GF-D8 (cell line): Measurements from ENCODE around the gene FOXD2.

Experiments used
- DNase-seq: peaks from one replicate; lab custom pipeline; 2025; lab: John Stamatoyannopoulos, UW

Gene FOXD2

DNA sequence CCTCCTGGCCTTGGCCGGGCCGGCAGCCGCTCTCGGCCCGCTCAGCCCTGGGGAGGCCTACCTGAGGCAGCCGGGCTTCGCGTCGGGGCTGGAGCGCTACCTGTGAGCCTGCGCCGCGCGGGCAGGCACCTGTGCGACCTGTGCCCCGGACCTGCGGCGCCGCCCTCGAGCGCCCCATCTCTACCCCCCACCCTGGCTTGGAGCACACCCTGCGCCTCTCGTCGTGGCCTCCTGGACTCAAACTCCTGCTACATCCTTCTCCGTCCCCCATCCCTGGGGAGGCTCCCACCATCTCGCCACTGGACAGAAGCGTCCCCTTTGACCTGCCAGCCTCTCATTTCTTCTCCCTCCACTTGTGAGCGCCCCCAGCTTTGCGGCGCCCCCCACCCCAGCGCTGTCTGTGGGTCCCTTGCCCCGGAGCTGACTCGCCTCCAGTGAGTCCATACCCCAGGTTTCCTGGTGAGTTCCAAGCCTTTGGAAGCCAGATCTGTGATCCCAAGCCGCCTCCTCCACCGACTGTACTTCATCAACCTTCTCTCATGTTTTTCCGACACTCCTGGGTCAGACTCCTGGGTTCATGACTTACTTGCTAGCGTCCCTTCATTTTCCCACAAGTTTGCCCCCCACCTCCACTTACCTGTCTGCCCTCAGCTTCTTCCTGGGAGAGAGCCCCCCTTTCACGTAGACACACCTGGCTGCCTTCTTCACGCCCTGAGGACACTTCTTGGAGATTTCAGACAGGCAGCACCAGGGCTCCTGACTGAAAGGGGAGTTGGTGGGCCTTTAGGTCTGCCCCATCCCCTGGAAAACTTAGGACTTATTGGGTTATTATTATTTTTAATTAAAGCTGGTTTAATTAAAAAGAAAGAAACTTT lies 20.4 kb upstream of the FOXD2 start:
- DNase-seq, result no peak

DNA sequence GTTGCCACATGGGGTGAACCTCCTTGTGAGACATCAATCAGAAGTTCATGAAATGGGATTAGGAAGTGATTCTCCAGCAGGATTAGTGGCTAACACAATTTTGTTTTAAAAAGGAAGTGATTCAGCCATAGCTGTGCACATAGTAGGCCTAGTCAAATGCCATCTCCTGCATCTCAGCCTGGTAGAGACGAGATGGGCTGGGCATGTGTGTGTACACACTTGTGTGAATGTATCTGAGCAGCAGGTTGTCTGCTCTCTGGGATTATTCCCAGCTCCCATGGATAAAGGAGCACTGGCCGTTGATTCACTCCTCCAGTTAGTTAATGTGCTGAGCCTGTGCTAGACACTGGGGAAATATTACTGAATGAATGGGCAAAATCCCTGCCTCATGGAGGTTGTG lies 19.7 kb upstream of the FOXD2 start:
- no peak for DNase-seq

DNA sequence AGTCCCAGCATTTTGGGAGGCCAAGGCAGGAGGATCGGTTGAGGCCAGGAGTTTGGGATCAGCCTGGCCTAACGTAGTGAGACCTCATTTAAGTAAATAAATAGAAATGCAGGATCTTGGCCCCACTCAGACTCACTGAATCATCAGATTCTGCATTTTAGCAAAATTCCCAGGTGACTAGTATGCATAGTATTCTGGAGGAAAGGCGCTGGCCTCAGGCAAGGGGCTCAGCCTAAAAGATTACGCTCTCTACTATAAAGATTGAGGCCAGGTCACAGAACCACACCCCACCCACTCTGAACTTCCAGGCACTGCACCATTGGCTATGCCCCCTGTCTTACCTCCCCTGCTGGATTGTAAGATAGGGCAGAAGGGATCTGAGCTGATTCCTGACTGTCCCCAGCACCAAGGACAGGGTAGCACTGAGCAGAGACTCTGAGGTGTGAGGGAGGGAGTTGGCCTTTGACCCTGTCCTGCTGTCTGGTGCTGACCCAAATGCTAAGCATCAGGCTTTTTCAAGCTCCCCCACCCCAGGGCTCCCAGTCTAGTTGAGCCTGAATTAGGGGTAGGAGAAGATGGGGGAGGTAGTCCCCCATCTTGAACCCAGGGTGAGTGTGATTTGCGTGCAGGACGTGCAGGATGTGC lies 19.0 kb upstream of the FOXD2 start:
- no peak for DNase-seq

DNA sequence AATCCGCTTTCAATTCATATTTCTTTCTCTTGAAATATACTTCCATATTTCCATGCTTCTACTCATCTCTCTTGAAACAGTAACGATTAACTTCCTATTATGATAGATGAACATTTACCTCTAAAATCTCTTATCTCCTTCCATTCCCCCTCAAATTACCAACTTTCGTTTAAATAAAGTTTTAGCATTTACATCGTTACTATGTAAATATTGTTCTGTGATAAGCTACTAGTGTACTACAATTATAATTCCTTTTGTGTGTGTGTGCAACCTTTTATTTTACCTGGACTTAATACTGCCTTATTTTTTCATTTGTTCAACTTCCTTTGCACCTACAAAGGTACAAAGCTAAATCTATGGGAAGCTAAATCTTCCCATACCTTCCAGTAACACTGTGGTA lies 17.3 kb upstream of the FOXD2 start:
- DNase-seq, result no peak

DNA sequence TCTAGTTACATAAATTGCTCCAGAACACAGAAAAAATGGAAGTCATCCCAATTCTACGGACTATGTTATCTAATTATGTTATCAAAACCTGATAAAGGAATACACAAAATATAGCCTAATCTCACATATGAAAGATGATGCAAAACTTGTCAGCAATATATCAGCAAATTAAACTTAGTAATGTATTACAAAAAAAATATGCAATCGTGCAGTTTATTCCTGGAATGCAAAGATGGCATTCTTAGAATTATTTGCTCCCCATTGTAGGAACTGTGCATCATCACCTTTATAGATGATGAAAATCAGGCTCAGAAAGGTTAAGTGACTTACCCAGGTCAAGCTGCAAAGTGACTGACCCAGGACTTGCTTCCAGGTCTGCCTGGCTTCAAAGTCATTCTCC lies 14.0 kb upstream of the FOXD2 start:
- no peak for DNase-seq

DNA sequence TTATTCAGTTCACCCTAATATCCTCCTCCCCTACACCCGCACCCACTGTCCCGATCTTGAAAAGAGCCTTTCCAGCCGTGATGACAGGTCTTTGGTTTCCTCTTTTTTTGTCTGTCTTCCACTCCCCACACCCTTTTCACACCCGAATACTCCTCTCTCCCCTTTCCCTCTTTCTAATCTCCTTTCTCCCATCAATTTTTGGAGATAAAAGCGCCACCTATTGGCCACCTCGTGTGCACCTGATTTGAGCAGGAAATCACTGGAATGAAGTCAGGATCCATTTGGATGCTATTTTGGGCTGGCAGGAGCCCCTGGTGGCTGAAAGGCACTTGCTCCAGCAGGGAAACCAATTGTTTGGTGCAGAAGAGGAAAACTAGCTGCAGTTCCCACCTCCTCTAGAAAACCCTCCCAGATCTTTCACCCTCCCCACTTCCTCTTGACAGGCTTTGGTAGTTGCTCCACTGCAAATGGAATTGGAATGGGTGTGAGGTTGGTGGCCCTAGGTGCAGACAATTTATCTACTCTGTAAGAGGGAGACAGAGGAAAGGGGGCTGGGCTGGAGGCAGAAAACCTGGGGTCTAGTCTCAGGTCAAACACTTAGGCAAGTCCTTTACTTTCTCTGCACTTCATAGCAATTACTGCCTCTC lies 13.4 kb upstream of the FOXD2 start:
- DNase-seq, result no peak

DNA sequence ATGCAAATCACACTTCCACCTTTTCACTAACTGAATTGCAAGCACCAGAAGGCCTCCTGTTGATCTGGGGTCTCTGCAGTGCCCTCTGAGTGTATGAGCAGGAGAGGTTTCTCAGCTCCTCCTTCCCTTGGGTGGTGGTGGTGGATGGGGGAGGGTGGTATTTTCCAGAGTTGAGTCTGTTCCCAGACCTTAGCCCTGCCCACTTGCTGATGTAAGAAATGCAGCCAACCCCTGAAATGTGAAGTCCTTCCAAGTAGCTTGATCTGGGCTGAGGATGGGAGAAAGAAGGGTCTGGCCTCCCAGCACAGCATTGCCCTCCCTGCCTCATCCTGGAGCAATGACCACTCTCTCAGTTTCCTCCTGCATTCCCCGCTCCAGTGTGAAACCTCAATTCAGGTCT lies 6.3 kb upstream of the FOXD2 start:
- no peak for DNase-seq

DNA sequence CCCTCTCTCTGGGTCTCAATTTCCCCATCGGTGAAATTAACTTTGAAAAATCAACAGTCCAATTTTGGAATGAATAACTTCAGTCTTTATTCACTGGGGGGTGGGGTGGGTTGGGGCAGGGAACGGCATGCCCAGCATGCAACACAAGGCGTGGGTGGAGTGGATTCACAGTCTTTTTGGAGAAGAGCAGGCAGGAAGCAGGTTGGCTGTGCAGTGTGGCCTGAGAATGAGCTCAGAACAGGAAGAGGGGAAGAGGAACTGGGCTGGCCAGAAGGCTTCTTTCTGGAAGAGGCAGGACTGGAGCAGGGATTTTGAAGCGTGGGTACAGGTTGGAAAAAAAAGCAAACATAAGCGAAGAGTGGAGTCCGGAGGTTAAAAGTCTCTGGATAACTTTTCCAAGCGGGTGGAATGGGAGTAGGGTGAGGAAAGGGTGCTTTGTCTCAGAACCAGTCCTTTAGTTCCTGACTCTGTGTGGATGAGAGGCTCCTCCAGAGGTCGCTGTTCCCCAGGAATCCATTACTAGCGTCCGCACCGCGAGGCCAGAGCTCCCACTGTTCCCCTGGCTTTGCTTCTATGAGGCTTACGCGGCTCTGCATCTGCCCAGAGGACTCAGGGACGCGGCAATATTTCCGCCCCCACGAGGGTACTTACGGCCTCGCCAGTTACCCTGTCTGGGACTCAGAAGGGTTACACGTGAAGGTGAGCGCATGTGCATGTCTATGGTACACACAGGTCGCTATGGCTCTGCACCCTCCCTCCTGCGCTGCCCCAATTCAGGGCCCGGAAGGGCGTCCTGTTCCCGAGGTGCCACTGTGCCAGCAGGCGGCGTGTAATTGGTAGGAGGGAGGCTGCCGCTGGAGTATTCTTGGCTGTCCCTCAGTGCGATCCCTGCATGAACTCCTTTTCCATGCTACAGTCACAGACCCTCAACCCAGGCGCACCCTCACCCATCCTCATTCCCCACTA lies 5.5 kb upstream of the FOXD2 start:
- peak; percentile 31 for DNase-seq

DNA sequence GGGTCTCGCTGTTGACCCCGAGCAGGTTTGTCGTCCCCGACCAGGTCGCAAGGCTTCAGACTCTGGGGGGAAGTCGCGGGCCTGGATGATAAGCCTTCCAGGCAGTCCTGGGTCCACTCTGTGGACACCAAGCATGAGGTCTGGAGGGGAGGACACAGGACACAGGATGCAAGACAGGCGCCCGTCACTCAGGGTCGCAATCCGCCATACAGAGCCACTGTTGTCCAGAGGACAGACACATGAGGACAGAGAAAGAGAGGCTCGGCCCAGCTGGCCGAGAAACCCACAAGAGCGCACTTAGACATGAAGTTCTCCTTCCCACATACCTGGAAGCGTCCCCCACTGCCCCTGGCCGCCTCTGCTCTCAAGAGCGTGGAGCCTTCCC lies 4.8 kb upstream of the FOXD2 start:
- no peak for DNase-seq

DNA sequence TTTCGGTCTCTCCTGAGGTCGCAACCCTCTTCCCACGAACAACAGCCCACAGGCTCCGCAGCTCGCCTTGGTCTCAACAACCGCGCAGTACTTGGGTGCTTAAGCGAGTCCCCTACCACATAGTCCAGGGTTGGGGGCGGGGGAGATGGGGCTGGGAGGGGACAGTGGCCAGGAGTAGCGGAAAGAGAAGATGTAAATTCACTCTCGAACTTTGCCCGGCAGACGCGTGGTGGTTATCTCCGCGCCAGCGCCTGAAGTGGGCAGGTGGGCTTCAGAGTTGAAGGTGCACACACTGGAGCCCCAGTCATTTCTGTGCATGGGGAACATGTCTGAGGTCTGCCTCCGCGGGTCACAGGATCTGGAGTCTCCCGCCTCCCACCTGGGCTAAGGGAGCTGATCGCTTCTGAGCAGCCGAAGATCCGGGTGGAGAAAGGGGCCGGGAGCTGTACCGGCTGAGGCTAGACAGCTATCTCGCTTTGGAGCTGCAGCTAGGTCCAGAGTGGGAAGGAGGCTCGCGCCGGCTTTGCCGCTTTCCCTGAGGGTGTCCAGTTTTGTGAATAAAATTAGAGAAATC lies 4.3 kb upstream of the FOXD2 start:
- DNase-seq, result no peak

DNA sequence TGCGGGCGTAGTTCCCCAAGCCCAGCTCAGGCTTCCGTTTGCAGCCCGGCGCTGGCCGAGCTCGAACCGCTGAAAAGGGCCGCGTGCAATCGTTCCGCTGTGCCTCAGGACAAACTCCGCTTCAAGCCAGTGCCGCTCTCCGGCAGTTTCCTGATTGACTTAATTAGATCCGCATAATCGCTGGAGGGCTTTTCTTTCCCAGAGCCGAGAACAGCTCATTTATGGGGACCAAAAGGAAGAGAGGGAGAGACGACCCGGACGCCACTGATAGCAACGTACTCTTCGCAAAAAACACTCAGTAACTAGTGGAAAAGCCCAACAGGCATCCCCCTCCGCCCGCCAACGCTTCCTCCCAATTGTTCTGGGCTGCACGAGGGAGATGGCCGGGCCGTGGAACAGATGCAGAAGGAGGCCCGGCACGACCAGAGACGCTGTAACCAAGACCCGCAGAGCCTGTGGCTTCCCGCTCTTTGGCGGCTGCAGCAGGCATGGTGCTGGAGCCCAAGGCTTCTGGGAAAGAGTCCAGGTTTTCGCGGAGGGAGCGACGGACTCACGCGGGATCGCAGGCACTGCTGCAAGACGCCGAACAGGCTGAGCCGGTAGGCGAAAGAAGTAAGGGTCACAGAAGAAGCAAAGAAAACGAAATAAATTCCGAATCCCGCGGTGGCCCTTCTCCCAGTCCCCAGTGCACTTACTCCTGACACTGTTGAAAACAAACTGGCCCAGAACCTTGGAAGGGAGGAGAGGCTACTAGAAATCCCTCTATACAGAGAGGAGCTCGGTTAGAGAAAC lies 3.6 kb upstream of the FOXD2 start:
- DNase-seq, result no peak

DNA sequence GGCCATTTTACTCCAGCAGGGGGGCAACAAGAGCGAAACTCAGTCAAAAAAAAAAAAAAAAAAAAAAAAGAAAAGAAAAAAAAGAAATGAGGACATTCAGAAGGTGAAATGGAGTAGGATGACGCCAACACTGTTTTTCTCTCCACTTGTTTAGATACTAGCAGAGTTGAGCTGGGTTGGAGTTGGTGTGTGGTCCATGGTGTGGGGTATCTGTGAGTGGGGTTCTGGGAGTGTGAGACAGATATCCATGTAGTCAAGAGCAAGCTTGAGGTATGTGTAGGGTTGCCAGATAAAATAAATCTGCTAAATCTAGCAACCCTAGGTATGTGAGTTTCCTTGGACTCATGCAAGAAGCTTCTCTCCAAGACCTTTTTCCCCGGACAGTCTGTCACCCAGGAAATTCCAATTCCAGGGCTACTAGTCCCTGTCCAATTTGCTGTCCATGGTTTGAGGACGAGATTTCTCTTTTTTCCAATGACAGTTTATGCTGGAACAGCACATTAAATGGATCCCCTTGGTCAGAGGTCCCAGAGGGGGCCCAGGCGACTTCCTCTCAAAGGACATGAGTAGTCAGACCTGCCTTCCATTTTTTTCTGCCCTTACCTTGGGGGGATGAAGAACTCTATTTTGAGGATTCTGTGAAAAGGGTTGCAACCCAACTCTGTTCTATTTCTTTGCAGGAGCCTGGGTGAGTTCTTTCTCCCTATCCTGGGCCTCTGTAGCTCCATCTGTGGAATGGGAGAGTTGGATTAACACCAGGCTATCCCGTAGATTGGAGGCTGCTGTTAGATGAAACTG lies 2.1 kb upstream of the FOXD2 start:
- DNase-seq, result no peak

DNA sequence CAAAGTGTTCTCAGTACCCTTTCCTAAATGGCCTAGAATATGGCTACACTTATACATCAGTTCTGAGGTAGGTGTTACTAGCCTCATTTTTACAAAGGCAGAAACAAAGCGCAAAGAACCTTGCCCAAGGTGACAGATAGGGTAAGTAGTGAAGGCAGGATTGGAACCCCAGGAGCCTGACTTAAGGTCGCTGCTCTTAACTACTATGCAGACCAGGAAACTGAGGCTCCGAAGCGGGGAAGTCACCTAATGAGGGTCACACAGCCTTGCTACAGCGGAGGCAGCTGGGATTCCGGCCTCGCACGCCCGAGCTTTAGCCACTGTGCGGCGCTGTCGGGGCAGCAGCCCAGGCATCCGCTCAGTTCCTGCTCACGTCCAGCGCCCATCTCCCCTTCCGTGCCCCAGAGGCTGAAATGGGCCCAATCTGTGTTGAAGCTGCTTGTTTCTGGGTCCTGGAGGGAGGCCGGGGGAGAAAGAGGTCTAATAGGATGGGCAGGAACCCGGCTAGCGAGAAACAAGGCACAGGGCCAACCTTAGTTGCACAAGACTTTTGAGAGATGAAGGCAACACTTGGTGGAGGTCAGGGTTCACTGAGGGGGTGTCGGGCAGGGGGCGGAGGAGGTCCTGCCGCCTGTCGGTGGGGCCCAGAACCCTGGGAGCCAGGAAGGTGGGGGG lies 1.4 kb upstream of the FOXD2 start:
- DNase-seq, result no peak

DNA sequence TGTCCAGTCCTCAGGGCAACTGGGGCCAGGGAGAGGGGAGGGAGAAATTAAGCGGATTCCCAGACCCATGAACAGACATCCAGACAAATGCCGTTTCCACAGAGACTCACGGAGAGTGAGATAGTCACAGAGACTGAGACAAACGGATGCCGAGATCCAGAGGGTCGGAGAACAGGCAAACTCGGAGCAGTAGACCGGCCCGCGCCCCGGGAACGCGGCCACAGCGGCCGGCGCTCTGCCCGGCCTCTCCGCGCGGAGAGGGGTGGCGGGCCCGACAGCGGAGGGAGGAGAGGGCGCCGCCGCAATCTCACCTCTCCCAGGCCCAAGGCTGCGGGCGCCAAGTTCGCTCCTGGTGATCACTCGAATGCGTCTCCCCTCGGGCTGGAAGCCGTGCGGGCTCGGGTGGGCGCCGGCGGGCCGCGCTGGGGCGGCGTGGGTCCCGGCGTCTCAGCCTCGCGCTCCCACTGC lies 831 bp upstream of the FOXD2 start:
- DNase-seq, result no peak

DNA sequence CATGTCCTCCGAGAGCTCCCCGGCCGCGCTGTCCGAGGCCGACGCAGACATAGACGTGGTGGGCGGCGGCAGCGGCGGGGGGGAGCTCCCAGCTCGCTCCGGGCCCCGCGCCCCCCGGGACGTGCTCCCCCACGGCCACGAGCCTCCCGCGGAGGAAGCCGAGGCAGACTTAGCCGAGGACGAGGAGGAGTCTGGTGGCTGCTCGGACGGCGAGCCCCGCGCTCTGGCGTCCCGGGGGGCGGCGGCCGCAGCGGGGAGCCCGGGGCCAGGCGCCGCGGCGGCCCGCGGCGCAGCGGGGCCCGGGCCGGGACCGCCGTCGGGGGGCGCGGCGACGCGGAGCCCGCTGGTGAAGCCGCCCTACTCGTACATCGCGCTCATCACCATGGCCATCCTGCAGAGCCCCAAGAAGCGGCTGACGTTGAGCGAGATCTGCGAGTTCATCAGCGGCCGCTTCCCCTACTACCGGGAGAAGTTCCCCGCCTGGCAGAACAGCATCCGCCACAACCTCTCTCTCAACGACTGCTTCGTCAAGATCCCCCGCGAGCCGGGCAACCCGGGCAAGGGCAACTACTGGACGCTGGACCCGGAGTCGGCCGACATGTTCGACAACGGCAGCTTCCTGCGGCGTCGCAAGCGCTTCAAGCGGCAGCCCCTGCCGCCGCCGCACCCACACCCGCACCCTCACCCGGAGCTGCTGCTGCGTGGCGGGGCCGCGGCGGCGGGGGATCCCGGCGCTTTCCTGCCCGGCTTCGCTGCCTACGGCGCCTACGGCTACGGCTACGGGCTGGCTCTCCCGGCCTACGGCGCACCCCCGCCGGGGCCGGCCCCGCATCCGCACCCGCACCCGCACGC lies 547 bp downstream of the FOXD2 start:
- DNase-seq, result no peak

DNA sequence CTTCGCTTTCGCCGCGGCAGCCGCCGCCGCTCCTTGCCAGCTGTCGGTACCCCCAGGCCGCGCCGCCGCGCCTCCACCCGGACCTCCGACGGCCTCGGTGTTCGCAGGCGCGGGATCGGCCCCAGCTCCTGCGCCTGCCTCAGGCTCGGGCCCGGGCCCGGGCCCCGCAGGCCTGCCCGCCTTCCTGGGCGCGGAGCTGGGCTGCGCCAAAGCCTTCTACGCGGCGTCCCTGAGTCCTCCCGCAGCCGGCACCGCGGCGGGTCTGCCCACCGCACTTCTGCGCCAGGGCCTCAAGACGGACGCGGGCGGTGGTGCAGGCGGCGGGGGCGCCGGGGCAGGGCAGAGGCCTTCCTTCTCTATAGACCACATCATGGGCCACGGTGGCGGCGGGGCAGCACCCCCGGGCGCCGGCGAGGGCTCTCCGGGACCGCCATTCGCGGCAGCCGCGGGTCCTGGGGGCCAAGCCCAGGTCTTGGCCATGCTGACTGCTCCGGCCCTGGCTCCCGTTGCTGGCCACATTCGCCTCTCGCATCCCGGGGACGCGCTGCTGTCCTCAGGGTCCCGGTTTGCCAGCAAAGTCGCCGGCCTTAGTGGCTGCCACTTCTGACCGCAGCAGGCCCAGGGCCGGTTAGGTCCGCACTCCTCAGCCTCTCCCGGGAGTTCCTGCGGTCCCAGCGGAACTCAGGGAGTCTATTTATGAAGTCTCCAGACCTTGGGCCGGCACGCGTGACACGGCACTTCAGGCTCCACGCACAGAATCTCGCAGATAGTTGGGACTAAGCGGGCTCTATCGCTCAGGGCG lies 1.4 kb downstream of the FOXD2 start:
- DNase-seq, result no peak

DNA sequence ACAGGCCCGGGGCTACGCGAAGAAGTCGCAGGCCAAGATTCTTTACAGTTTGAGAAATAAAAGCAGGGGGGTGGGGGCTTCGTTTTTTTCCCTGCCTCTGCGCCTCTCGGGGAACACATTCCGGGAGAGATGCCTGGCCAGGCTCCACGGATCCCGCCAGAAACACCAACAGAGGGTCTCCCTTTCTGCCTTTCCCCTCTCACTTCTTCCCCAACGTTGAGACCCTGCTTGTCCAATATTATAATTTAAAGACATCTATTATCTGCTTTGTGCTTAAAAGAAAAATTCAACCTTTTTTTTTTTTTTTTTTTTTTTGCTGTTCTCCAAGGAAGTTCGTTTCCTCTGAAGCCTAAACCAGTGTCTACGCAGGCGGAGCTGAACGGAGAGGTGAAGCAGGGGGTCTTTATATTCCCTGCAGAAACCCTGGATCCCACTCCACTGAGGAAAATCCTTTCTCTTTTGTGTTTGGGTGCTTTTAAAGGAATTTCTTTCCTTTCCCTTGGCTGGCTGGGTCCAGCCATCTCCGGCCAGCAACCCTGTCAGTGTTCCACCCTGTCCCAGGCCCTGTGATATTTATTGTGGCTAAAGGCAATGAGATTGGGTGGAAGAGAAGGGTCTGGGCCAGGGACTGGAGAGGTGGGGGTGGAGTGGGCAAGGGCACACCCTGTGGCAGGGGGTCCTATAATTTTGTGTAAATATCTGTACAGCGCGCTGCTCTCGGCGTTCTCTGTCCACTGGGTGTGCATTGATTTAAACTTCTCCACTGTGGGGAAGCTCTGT lies 2.2 kb downstream of the FOXD2 start:
- DNase-seq, result no peak
